GM12878 (cell line): ENCODE results near the gene GCNT2.

Experiments used
- CHD2 ChIP-seq: IDR thresholded peaks from 2 replicates; pipeline ENCODE4 v1.6.1; 2011; ENCODE audit warnings: low read depth, low read length, improper control_type of control experiment, borderline replicate concordance
- CHD4 ChIP-seq: fragments of 200-600 bp; sonication (generic); IDR thresholded peaks from 2 replicates; pipeline ENCODE4 v1.6.1; 2016; ENCODE audit warnings: mild to moderate bottlenecking
- CTCF ChIP-seq, 3 experiments: IDR thresholded peaks in 2 of 3; conservative IDR thresholded peaks in 1 of 3; 2 replicates each; pipeline ENCODE4 v1.5.1; 2011; ENCODE audit warnings: low read depth in 3 of 3, low read length in 3 of 3, mild to moderate bottlenecking in 3 of 3, control low read depth in 2 of 3, moderate library complexity in 2 of 3, inconsistent platforms in 1 of 3, mixed read lengths in 1 of 3; ENCODE audit not compliant: control insufficient read depth in 2 of 3, insufficient read depth in 1 of 3; ENCODE audit errors: extremely low read depth in 1 of 3
- E2F4 ChIP-seq: IDR thresholded peaks from 2 replicates; pipeline ENCODE4 v1.6.1; 2012; ENCODE audit warnings: low read depth, low read length, improper control_type of control experiment
- ESRRA ChIP-seq: IDR thresholded peaks from 2 replicates; pipeline ENCODE4 v1.6.1; 2012; ENCODE audit warnings: mild to moderate bottlenecking, low read length, improper control_type of control experiment
- HDAC2 ChIP-seq: fragments of 200-600 bp; sonication (generic); IDR thresholded peaks from 2 replicates; pipeline ENCODE4 v1.6.1; 2017
- JUND ChIP-seq: IDR thresholded peaks from 2 replicates; pipeline ENCODE4 v1.6.1; 2012; ENCODE audit warnings: low read depth, mild to moderate bottlenecking, low read length, improper control_type of control experiment, moderate library complexity
- MYC ChIP-seq: IDR thresholded peaks from 2 replicates; pipeline ENCODE4 v1.6.1; 2011; ENCODE audit warnings: mild to moderate bottlenecking, low read length, moderate library complexity, inconsistent platforms; ENCODE audit not compliant: insufficient read depth, insufficient replicate concordance, insufficient read length, severe bottlenecking
- POLR2A ChIP-seq: IDR thresholded peaks from 2 replicates; pipeline ENCODE4 v1.6.1; 2011; ENCODE audit warnings: low read depth, mild to moderate bottlenecking, low read length
- RB1 ChIP-seq: fragments of 450-650 bp; formaldehyde crosslinking; IDR thresholded peaks from 2 replicates; pipeline ENCODE4 v1.6.1; 2017; ENCODE audit warnings: mild to moderate bottlenecking, borderline replicate concordance
- RELA ChIP-seq: fragments of 450-650 bp; IDR thresholded peaks from 2 replicates; pipeline ENCODE4 v1.8.0; 2014; ENCODE audit warnings: borderline replicate concordance; ENCODE audit not compliant: partially characterized antibody
- REST ChIP-seq: IDR thresholded peaks from 2 replicates; pipeline ENCODE4 v1.6.1; 2012; ENCODE audit warnings: mild to moderate bottlenecking, low read depth, low read length

GRCh38 chr6:10521104-10521808 is at the start of gene GCNT2:
- TF ChIP-seq POLR2A = no peak
- TF ChIP-seq HDAC2 = no peak
- no peak for TF ChIP-seq E2F4
- TF ChIP-seq MYC = no peak
- TF ChIP-seq CHD2 = no peak
- no peak for TF ChIP-seq ESRRA
- TF ChIP-seq CHD4 = no peak
- no peak for TF ChIP-seq RB1
- no peak for TF ChIP-seq JUND
- TF ChIP-seq REST = no peak
- no peak for TF ChIP-seq CTCF (IDR thresholded peaks at IDR 0.05 in 2 of 3, conservative IDR thresholded peaks at IDR 0.05 in 1 of 3; ENCODE audit: control insufficient read depth in 2 of 3, extremely low read depth in 1 of 3, insufficient read depth in 1 of 3, low read depth in 3 of 3, low read length in 3 of 3)
- no peak for TF ChIP-seq RELA
